Lower leg skin (tissue), 4 donors: ENCODE data around the gene ALG11. TPM values are rescaled to one million over a fixed set of nuclear protein-coding genes. Genes with fewer than 3 reads are reported as not detected.
"Not testable (repeated sequence)": the region's sequence is repeated elsewhere in the genome, so short reads cannot be mapped to it uniquely, and the experiment has no call there.

ENCODE experiments used
- DNase-seq, 2 donors: peaks; one replicate each; pipeline ENCODE4 v3.0.0-alpha.2; 2019; ENCODE audit warnings: low spot score in 2 of 2
- H3K4me3 ChIP-seq: fragments of 200-600 bp; sonication (generic); 2 replicates; pipeline ENCODE4 v1.5.1; 2017; ENCODE audit warnings: mild to moderate bottlenecking, low read depth; ENCODE audit not compliant: poor library complexity, severe bottlenecking
- POLR2A ChIP-seq, 2 donors: fragments of 450-650 bp; IDR thresholded peaks; one replicate each; pipeline ENCODE4 v1.6.1; 2016 to 2017; ENCODE audit warnings: antibody characterized with exemption in 2 of 2, mild to moderate bottlenecking in 1 of 2, moderate library complexity in 1 of 2
- WGBS, 2 donors: methylation state at CpG; one replicate each; pipeline ENCODE4 v1.1.5; 2018; 5-methylcytosine and 5-hydroxymethylcytosine counted together
- intact Hi-C: fragments of 100-400 bp; cut with DNase I; formaldehyde crosslinking; loops from one replicate; pipeline ENCODE4 v1.15.0; 2023; ENCODE audit warnings: low total_unique reads
- total RNA-seq, 4 donors: library from RNA; depleted of rRNA; stranded (reverse); fragments of >200 nt; gene quantifications; one replicate each; pipeline ENCODE4 v1.1.0, GENCODE V29; 2016
- TF ChIP-seq, protein P1 (sequence below), 3 donors: fragments of 450-650 bp; IDR thresholded peaks; one replicate each; pipeline ENCODE4 v1.5.1; 2016; ENCODE audit warnings: antibody characterized with exemption in 3 of 3, mild to moderate bottlenecking in 3 of 3, moderate library complexity in 2 of 3

Gene ALG11
- total RNA-seq, 4 donors from 2014 or later, result 8.2 to 27.9 (median 16.2) TPM

DNA sequence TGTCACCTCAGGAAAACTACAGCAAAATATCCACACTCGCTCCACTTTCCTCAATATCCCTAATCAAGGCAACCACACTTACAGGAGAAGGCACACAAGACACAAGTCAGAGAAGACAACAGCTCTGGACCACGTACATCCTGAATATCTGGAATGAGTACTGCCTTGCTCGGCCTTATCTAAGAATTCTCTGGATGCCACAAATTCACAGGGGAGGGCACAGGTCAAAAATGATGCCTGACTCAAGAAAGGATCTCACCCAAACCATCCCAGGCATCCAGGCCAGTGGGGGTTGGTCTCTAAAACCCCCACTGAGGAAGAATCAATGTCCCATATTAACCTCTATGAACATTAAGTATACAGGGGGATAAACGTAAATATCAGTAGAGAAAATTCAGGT is 30.8 kb upstream of the ALG11 start:
- WGBS, 2 donors, result 85 to 98% methylated on average over 4 of the region's 4 CpGs
- TF ChIP-seq POLR2A (IDR thresholded peaks at IDR 0.05), result no peak
- TF ChIP-seq, protein P1, sequence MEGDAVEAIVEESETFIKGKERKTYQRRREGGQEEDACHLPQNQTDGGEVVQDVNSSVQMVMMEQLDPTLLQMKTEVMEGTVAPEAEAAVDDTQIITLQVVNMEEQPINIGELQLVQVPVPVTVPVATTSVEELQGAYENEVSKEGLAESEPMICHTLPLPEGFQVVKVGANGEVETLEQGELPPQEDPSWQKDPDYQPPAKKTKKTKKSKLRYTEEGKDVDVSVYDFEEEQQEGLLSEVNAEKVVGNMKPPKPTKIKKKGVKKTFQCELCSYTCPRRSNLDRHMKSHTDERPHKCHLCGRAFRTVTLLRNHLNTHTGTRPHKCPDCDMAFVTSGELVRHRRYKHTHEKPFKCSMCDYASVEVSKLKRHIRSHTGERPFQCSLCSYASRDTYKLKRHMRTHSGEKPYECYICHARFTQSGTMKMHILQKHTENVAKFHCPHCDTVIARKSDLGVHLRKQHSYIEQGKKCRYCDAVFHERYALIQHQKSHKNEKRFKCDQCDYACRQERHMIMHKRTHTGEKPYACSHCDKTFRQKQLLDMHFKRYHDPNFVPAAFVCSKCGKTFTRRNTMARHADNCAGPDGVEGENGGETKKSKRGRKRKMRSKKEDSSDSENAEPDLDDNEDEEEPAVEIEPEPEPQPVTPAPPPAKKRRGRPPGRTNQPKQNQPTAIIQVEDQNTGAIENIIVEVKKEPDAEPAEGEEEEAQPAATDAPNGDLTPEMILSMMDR (IDR thresholded peaks at IDR 0.05), result no peak
- no peak for DNase-seq
- no peak overlapping the region for H3K4me3 ChIP-seq
- intact Hi-C loops, result no loop called here

DNA sequence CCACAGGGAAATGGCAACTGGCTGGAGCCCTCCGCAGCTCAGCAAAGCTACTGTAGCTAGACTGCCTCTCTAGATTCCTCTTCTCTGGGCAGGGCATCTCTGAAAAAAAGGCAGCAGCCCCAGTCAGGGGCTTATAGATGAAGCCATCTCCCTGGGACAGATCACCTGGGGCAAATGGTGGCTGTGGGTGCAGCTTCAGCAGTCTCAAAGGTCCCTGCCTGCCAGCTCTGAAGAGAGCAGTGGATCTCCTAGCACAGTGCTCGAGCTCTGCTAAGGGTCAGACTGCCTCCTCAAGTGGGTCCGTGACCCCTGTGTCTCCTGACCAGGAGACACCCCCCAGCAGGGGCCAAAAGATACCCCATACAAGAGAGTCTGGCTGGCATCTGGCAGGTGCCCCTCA is 28.9 kb upstream of the ALG11 start:
- intact Hi-C loops, H3K4me3 ChIP-seq, DNase-seq: not testable (repeated sequence)
- WGBS, 2 donors, result 93 to 97% methylated on average over 3 of the region's 3 CpGs

DNA sequence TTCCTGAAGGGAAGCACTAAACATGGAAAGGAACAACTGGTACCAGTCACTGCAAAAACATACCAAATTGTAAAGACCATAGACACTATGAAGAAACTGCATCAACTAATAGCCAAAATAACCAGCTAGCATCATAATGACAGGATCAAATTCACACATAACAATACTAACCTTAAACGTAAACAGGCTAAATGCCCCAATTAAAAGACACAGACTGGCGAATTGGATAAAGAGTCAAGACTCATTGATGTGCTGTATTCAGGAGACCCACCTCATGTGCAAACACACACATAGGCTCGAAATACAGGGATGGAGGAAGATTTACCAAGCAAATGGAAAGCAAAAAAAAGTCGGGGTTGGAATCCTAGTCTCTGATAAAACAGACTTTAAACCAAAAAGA is 27.3 kb upstream of the ALG11 start:
- 88 to 90% methylated on average over 4 of the region's 4 CpGs for WGBS, 2 donors
- H3K4me3 ChIP-seq, DNase-seq, intact Hi-C loops: not testable (repeated sequence)

DNA sequence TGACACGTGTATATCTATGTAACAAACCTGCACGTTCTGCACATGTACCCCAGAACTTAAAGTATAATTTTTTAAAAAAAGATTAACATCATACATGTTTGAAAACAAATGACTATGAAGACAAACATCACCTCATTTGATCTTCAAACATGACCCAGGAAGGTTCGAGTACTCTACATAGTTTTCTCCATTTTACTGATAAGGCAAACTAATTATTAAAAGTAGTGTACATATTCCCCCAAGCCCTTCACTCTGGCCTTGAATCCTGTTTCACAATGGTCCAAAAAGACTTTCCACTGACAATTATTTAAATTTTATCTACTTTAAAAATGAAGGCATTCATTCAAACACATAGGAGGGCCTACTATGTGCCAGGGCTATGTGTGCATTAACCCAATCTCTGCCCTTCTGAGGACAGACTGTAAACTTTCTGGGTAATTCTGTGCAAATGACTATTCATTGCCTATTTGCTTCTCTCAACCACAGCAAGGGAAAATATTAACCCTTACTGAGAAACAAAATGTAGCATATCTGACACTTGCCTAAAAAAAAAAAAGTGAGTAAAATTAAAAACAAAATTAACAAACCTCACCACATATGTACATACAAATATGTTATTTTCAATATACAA is 23.1 kb upstream of the ALG11 start:
- DNase-seq, result no peak
- intact Hi-C loops, result no loop called here
- TF ChIP-seq, protein P1 (IDR thresholded peaks at IDR 0.05), result no peak
- TF ChIP-seq POLR2A (IDR thresholded peaks at IDR 0.05), result no peak
- H3K4me3 ChIP-seq, result no peak overlapping the region
- 94 to 96% methylated on average over 3 of the region's 3 CpGs for WGBS, 2 donors

DNA sequence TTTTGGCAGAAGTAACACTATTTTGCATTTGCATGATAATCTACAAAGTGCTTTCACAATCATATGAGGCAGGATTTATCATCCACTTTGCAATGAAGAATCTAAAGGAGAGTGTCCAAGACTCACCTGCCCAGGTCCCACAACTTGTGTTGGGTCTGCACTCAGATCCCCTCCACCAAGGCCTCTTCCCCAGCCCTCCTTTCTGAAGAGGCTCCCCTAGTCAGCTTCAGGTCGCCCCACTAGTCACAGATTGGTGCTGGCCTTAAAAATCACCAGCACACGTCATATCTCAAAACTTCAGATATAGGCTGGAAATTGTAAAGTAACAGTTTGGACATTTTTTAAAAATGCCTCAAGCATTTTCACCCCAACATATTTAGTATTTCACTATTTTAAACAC is 18.5 kb upstream of the ALG11 start:
- intact Hi-C loops, result no loop called here
- DNase-seq, result no peak
- H3K4me3 ChIP-seq, result no peak overlapping the region
- TF ChIP-seq POLR2A (IDR thresholded peaks at IDR 0.05), result no peak
- WGBS, 2 donors, result 93% methylated on average over 2 of the region's 2 CpGs

DNA sequence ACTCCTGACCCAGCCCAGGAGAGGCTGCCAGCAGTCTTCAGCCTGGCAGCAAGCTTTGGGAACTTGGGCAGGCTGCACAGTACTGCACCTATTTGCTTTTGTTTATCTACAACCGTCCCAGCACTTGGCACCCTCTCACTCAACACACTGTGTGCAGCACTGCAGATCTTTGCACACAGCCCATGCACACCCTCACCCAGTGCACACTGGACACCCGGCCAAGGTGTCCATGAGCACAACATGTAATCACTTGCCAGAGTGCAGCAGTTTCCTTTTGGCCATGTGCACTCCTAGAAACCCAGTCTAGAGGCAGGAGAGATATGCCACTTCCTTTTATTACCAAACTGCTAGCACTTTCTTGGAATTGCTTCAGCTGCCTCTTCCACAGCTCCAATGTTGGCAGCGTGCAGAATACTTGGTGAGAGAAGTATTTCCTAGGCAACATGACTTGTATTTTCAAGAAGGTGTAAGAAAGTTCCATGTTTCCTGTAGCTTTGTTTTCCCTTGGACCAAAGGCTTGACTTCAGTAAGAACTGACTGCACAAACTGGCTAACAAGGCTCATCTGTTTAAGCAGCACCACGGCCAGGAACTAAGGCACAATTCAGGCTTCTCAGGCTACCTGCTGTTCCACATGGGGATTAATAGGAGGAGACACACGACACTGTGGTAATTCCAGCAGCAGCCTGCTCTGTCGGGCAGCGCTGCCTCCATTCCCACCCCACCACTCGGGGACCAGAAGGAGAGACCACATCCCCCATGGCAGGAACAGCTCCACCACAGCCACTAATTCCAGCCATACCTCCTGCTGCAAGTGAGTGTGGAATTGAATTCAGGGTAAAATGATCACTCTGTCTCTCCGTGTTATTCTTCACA is 16.3 kb upstream of the ALG11 start:
- no peak overlapping the region for H3K4me3 ChIP-seq
- WGBS, 2 donors, result 14 to 27% methylated on average over 9 of the region's 9 CpGs
- intact Hi-C loops, result loop anchor here (5.0 kb wide), 1 partner anchor 131 kb away; the partner anchor contains the start of gene NEK5
- no peak for DNase-seq
- TF ChIP-seq POLR2A (IDR thresholded peaks at IDR 0.05), result no peak
- TF ChIP-seq, protein P1 (IDR thresholded peaks at IDR 0.05), result no peak

DNA sequence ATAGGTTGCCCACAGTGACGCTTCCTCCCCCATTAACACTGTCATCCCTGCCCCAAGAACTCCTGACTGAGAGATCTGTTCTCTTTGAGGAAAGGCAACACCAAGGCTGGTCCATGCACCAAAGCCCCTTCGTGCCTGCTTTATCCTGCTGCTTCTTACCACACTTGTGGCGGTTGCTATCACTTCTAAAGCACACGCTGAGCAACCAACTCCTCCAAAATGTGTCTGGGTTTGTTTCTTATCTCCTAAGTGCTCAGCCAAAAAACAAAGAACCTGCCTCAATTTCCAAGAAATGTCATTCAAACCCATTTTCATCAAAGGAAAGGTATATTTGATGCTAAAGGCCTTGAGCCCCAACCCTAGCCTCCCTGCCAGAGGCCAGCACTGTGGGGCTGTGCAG is 15.6 kb upstream of the ALG11 start:
- WGBS, 2 donors, result 91 to 92% methylated on average over 4 of the region's 4 CpGs
- H3K4me3 ChIP-seq, result no peak overlapping the region
- intact Hi-C loops, result loop anchor here (5.0 kb wide), 1 partner anchor 131 kb away; the partner anchor contains the start of gene NEK5
- DNase-seq, result no peak
- TF ChIP-seq POLR2A (IDR thresholded peaks at IDR 0.05), result no peak
- TF ChIP-seq, protein P1 (IDR thresholded peaks at IDR 0.05), result no peak
